ENCODE measurements around the gene TM4SF4. TPM values are rescaled to one million over a fixed set of nuclear protein-coding genes. Genes with fewer than 3 reads are reported as not detected.

Gene TM4SF4
- total RNA-seq, 1 experiment from 2014 or later = not detected

DNA sequence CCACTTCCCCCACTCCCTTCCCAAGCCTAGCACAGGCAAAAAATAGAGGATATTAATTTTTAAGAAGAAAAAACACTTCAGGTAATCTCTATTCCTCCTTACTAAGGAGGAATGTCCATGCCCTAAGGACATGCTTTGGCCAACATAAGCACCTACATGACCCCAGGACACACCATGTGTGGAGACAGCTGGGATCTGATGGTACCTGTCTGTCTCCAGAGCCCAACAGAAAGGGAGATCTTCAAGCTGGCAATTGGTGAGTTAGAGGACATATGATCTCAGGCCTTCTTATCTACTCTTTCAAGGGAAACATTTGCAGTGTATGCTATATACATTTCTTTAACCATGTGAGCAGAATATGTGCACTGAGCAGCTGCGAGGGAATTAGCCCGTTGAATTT, 7.0 kb downstream of the TM4SF4 start:
- DNase-seq (ENCODE audit: low read depth) = no peak

DNA sequence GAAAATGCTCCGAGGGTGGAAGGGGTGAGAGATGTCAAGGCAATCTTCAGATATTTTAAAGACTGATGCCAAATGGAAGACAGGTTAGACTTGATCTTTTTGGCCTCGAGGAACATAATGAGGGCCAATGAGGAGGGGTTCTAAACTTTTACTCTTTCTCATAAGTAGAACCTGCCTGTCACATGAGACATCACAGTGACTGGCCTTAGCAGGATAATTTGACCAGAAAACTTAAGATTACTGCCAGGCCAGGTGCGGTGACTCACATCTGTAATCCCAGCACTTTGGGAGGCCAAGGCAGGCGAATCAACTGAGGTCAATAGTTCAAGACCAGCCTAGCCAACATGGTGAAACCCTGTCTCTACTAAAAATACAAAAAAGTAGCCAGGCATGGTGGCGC, 12.2 kb downstream of the TM4SF4 start:
- DNase-seq (ENCODE audit: low read depth) = peak; percentile 50

- no peak for DNase-seq (ENCODE audit: low read depth)
Observed at GRCh38 chr3:149487598-149488197, 13.2 kb downstream of the TM4SF4 start.

DNA sequence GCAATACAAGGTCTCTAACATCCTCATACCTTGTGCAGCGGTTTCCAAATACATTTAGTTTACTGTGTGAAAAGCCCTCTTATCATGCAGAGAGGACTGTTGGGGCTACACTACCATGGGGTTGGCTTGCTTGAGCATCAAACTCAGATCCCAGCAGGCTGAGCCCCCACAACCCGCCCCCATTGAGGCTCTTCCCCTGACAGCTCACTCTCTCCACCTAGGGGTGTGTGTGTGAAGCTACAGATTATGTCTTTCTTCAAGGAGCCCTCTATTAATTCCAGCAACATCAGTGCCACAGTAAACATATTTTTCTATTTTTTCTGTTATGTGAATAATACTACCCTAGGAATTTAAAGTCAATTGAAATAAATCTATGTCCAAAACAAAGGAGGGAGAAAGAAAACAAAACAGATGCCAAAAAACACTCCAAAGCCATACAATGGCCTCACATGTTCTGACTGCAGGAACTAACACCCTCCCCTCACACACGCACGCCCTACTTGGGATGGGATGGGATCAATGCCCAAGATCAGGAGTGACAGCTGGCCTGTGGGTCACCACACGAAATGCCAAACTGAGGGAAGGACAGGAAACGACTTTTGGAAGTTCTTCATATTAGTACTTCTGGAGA, 14.7 kb downstream of the TM4SF4 start:
- no peak for DNase-seq (ENCODE audit: low read depth)

GRCh38 chr3:149490260-149490971, 15.9 kb downstream of the TM4SF4 start:
- no peak for DNase-seq (ENCODE audit: low read depth)

GRCh38 chr3:149493315-149494021, 19.0 kb downstream of the TM4SF4 start:
- no peak for DNase-seq (ENCODE audit: low read depth)

DNA sequence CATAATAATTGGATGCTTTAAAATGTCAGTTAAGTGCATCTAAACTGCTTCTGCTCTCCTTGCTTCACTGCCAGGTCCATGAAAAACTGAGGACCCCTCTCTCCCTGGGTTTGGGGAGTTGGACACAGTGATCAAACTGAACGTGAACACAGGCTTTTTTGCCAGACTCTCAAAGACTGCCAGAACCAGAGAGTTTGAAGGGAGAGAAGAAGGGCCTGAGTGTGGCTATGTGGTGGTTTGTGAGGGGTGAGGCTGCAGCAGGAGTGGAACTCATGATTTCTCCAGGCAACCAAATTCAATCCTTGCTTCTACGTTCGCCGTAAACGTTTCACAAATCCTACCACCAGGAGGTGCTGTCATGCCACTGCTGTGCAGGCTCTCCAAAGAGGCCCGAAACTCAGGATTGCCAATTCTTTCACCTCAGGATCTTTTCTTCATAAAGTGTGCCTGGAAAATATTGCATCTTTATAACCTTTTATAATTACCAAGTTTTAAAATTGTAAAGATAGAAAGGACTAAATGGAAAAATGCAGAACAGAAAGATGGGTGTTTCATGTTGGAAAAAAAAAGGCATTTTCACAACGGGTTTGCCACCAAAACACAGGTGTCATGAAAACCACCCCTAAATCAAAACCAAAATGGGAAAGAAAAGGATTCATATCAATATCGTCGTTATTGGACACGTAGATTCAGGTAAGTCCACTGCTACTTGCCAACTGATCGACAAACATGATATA, 19.7 kb downstream of the TM4SF4 start:
- DNase-seq (ENCODE audit: low read depth) = peak; percentile 60

DNA sequence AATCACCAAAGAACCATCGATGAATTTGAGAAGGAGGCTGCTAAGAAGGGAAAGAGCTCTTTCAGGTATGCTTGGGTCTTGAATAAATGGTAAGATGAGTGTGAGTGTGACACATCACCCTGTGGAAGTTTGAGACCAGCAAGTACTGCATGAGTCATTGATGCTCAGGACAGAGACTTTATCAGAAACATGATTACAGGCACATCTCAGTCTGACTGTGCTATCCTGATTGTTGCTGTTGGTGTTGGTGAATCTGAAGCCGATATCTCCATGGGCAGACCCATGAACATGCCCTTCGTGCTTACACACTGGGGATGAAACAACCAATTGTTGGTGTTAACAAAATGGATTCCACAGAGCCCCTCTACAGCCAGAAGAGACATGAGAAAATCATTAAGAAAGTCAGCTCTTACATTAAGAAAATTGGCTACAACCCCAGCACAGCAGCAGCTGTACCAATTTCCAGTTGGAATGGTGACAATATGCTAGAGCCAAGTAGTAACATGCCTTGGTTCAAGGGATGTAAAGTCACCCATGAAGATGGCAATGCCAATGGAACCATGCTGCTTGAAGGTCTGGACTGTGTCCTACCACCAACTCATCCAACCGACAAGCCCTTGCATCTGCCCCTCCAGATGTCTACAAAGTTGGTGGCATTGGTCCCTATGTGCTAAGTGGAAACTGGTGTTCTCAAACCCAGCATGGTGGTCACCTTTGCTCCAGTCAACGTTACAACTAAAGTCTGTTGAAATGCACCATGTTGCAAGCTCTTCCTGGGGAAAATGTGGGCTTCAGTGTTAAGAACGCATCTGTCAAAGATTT, 20.5 kb downstream of the TM4SF4 start:
- DNase-seq (ENCODE audit: low read depth) = peak; percentile 84

- DNase-seq (ENCODE audit: low read depth) = no peak
Observed at GRCh38 chr3:149495581-149496125, 21.2 kb downstream of the TM4SF4 start.

DNA sequence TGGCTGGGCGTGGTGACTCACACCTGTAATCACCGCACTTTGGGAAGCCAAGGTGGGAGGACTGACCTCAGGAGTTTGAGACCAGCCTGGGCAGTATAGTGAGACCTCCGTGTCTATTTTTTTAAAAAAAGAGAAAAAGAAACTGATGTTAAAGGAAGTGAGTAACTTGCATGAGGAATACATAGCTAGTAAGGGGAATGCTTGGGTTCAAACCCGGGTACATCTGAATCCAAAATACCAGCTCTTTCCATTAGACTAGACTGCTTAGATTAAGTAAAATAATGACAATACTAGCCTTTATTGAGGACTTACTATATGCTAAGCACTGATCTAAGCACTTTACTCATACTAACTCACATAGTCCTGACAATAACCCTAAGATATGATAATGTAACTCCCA, 22.4 kb downstream of the TM4SF4 start:
- no peak for DNase-seq (ENCODE audit: low read depth)

GRCh38 chr3:149497966-149498670, 23.6 kb downstream of the TM4SF4 start:
- DNase-seq (ENCODE audit: low read depth) = no peak

- DNase-seq (ENCODE audit: low read depth) = peak; percentile 81
Observed at GRCh38 chr3:149501524-149501923, 27.0 kb downstream of the TM4SF4 start.

DNA sequence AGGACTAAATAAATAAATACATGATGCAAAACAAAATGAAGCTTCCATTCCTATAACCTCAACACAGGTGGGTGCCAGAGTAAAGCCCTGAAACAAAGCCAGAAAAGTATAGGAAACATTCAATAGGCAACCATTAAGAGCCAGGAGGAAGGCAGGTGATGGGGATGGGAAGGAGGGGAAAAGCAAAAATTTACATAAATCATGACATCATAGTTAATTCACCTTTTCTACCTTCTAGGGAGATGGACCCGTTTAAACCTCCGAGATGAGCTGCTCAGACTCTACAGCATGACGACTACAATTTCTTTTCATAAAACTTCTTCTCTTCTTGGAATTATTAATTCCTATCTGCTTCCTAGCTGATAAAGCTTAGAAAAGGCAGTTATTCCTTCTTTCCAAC, 27.9 kb downstream of the TM4SF4 start:
- DNase-seq (ENCODE audit: low read depth) = no peak

DNA sequence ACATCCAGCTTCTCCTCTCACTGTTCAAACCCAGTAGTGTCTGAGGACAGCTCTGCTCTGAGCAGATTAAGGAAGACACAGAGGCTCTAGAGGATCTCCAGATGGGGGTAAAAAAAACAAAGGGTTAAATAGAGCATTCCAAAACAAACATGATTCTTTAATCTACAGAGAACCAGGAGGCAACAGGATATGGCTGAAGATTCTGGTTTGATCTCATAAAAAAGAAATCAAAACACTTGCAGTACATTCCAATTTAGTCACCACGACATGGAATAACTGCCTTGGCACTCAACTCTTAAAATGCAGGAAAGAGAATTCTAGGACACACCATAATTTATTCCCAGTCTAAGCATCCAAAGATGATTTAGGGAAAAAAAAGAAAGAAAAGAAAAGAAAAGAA, 32.0 kb downstream of the TM4SF4 start:
- peak; percentile 76 for DNase-seq (ENCODE audit: low read depth)

DNA sequence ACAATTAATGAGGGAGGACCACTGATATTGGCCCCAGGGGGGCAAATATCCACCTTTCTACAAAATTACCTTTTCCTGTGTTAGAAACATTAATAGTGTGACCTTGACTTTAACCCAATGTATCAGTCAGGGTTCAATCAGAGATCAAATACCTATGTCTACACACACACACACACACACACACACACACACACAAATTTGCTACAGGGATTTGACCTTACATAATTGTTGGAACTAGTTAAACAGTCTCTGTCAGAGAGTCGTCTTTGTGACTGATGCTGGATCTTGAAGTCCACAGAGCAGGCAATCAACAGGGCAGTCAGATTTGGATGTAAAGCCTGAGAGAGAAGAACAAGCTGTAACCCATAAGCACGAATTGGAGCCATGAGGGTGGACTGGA, 32.5 kb downstream of the TM4SF4 start:
- DNase-seq (ENCODE audit: low read depth) = peak; percentile 44

GRCh38 chr3:149507491-149508324, 33.2 kb downstream of the TM4SF4 start:
- DNase-seq (ENCODE audit: low read depth) = peak; percentile 96

DNA sequence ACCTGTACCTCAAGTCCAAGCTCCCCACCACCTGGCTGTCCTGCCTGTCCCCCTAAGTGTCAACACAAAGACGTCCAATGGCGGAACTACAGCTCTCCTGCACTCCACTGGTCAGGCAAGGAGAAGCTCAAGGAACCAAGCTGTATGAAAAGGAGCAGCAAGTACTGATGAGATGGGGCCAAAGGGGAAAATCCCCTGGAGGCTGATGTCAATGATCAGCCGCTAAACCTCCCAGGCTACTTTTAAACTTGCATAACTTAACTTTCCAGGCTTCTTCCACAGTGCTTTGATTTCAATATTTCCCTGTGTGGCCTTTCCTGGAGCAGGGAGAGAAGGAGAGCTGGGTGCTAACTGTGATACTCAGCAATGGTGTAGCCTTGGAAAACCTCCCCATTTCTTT, 35.0 kb downstream of the TM4SF4 start:
- no peak for DNase-seq (ENCODE audit: low read depth)

DNA sequence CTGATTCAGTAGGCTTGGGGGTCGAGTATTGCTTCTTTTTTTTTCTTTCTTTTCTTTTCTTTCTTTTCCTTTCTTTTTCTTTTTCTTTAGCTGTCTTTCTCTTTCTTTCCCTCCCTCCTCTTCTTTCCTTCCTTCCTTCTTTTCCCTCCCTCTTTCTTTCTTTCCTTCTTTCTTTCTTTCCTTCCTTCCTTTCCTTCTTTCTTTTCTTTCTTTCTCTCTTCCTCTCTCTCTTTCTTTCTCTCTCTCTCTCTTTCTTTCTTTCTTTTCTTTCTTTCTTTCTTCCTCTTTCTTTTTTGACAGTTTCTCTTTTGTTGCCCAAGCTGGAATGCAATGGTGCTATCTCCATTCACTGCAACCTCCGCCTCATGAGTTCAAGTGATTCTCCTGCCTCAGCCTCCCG, 36.0 kb downstream of the TM4SF4 start:
- DNase-seq (ENCODE audit: low read depth) = no peak

DNA sequence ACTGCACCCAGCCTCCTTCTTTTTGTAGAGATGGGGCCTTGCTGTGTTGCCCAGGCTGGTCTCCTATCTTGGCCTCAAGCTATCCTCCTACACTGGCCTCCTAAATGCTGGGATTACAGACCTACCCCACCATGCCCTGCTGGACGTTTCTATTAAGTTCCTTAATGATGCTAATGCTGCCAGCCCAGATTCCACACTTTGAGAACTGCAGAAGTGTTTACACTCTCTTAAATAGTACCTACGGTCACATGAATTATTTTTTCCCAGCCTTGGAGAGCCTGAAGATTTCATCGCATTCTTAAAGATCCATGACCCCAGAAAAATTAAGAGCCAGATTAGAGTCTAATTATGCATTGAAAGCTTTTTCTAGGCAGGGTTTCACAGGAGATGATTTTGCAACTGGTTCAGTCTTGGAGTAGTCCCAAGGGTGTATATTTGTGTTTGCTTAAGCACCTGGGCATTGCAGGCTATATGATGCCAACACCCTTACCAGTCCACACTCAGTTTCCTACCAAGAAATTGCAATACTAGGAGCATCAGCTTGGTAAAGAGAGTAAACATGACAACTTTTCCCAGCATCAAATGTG, 36.6 kb downstream of the TM4SF4 start:
- DNase-seq (ENCODE audit: low read depth) = no peak

Measured in M059J (cell line).